Heart left ventricle (tissue), 13 donors: ENCODE results near the gene BNIP1.

Experiments used
- POLR2A ChIP-seq, 2 donors: fragments of 450-650 bp; IDR thresholded peaks; one replicate each; pipeline ENCODE4 v1.6.1; 2017; ENCODE audit warnings: antibody characterized with exemption in 2 of 2, mild to moderate bottlenecking in 2 of 2, moderate library complexity in 2 of 2
- TF ChIP-seq, protein P1 (sequence below), 12 donors: fragments of 200-600 bp; sonication (generic) in 4 of 12; IDR thresholded peaks; one replicate each; pipeline versions ENCODE4 v1.5.0 to v1.8.0; 2018 to 2022; ENCODE audit warnings: antibody characterized with exemption in 12 of 12, mild to moderate bottlenecking in 5 of 12
- donor health status: ischemic (EF 13 %, LVEDD 7.1; RV severe dilation, severe dysfunction).
- donor health status: DM: no; HTN: yes; CAD: no.
- donor health status: DM: no; HTN: no; CAD: no.
- donor health status: ischemic (EF 25% LVEDD 6.9; RV normal size, moderate dysfunction).
- donor health status: ischemic (EF 25% LVEDD 5.7; RV mildly dilated, moderate dysfunction).
- donor health status: ischemic (EF 35%, LVEDD 5.7; RV mildly dilated, moderate dysfunction).
- donor health status: nonischemic (EF 11% LVEDD 7.7; RV severe dilation, severe dysfunction).
- donor health status: DM: yes; HTN: yes; CAD: no.
- donor health status: PGD.
- donor health status: ischemic (EF 29% LVEDD 5.4; RV normal size, mild dysfunction).
- donor health status: nonischemic (EF 23%, LVEDD 6.1; RV moderate dilation, normal function).

DNA sequence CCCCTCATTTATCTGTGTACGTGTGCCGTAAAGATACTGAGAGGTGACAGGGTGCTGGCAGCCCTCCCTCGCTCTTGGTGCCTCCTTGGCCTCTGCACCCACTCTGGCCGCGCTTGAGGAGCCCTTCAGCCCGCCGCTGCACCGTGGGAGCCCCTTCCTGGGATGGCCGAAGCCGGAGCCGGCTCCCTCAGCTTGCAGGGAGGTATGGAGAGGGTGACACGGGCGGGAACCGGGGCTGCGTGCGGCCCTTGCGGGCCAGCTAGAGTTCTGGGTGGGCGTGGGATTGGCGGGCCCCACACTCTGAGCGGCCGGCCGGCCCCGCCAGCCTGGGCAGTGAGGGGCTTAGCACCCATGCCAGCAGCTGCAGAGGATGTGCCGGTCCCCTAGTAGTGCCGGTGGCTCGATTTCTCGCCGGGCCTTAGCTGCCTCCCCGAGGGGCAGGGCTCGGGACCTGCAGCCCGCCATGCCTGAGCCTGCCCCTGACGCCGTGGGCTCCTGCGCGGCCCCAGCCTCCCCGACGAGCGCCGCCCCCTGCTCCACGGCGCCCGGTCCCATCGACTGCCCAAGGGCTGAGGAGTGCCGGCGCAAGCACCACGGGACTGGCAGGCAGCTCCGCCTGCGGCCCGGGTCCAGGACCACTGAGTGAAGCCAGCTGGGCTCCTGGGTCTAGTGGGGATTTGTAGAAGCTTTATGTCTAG, 69.1 kb downstream of the BNIP1 start:
- TF ChIP-seq POLR2A (IDR thresholded peaks at IDR 0.05): no peak
- TF ChIP-seq, protein P1, sequence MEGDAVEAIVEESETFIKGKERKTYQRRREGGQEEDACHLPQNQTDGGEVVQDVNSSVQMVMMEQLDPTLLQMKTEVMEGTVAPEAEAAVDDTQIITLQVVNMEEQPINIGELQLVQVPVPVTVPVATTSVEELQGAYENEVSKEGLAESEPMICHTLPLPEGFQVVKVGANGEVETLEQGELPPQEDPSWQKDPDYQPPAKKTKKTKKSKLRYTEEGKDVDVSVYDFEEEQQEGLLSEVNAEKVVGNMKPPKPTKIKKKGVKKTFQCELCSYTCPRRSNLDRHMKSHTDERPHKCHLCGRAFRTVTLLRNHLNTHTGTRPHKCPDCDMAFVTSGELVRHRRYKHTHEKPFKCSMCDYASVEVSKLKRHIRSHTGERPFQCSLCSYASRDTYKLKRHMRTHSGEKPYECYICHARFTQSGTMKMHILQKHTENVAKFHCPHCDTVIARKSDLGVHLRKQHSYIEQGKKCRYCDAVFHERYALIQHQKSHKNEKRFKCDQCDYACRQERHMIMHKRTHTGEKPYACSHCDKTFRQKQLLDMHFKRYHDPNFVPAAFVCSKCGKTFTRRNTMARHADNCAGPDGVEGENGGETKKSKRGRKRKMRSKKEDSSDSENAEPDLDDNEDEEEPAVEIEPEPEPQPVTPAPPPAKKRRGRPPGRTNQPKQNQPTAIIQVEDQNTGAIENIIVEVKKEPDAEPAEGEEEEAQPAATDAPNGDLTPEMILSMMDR (IDR thresholded peaks at IDR 0.05): no peak
